BJ (cell line): ENCODE data around the gene IL11RA. TPM values are rescaled to one million over a fixed set of nuclear protein-coding genes. Genes with fewer than 3 reads are reported as not detected.
A peak's percentile ranks its signal among the peaks of the same experiment; 100 is the strongest.

ENCODE experiments used
- CTCF ChIA-PET: fragments of 350-600 bp; formaldehyde crosslinking; extraction: SDS; loops from one replicate; lab custom pipeline; 2021; ENCODE audit warnings: antibody characterized with exemption, inconsistent platforms; lab: Yijun Ruan, JAX
- POLR2A ChIA-PET: fragments of 300-600 bp; sonication (Branson Sonifier 250); formaldehyde crosslinking; extraction: SDS; loops from one replicate; lab custom pipeline; 2021; ENCODE audit warnings: antibody characterized with exemption; lab: Charles Lee
- DNase-seq: peaks from one replicate; pipeline ENCODE4 v3.0.0-alpha.2; 2011; ENCODE audit warnings: low read depth
- H3K27me3 ChIP-seq: 2 replicates; pipeline ENCODE4 v1.6.0; 2011; ENCODE audit warnings: low read length; ENCODE audit not compliant: control insufficient read depth, insufficient read depth
- H3K36me3 ChIP-seq: 2 replicates; pipeline ENCODE4 v1.5.1; 2011; ENCODE audit warnings: low read length; ENCODE audit not compliant: control insufficient read depth, insufficient read depth
- H3K4me3 ChIP-seq: 2 replicates; pipeline ENCODE4 v1.5.1; 2011; ENCODE audit warnings: low read depth, mild to moderate bottlenecking, control low read depth, low read length
- CTCF ChIP-seq: IDR thresholded peaks from 2 replicates; pipeline ENCODE4 v1.5.1; 2011; ENCODE audit warnings: low read depth, mild to moderate bottlenecking, control low read depth, inconsistent platforms, low read length, moderate library complexity; ENCODE audit not compliant: insufficient read depth
- polyA plus RNA-seq: library from polyadenylated mRNA; depleted of rRNA; stranded (reverse); fragments of >200 nt; gene quantifications from 2 replicates; pipeline ENCODE4 v1.2.3, GENCODE V29; 2011

The IL11RA gene
- polyA plus RNA-seq, 1 experiment, result 38.4 TPM

GRCh38 chr9:34652602-34653000 lies 616 bp downstream of the IL11RA start:
- ChIA-PET CTCF (interaction anchor here (1.0 to 4.2 kb wide), 4 partner anchors 9 to 18 kb away, joined by 3 to 42 read pairs (median 8); no protein-coding TSS in a partner anchor), POLR2A (no interaction called here)
- TF ChIP-seq CTCF, result no peak
- H3K36me3 ChIP-seq, result peaks cover 11% of the 10 kb centered on the region
- no peaks in the 10 kb centered on the region for H3K27me3 ChIP-seq
- peak overlapping the region; percentile 47 for H3K4me3 ChIP-seq
- DNase-seq, result no peak

GRCh38 chr9:34653151-34654072 lies 1.4 kb downstream of the IL11RA start:
- H3K27me3 ChIP-seq, result no peaks in the 10 kb centered on the region
- no peak for DNase-seq
- CTCF ChIA-PET, result interaction anchor here (0.6 to 4.2 kb wide), 6 partner anchors 8 to 48 kb away, joined by 3 to 42 read pairs (median 4); partner anchors contain the start of gene DCTN3
- POLR2A ChIA-PET, result interaction anchor here (1.4 kb wide), 1 partner anchor 12 kb away, joined by 6 read pairs; no protein-coding TSS in a partner anchor
- no peak overlapping the region for H3K4me3 ChIP-seq
- H3K36me3 ChIP-seq, result peaks cover 11% of the 10 kb centered on the region
- no peak for TF ChIP-seq CTCF

GRCh38 chr9:34654323-34655051 lies 2.5 kb downstream of the IL11RA start:
- CTCF ChIA-PET, result interaction anchor here (0.7 to 4.2 kb wide), 5 partner anchors 10 to 48 kb away, joined by 3 to 42 read pairs (median 5); no protein-coding TSS in a partner anchor
- no peaks in the 10 kb centered on the region for H3K27me3 ChIP-seq
- DNase-seq, result no peak
- TF ChIP-seq CTCF, result no peak
- no peak overlapping the region for H3K4me3 ChIP-seq
- H3K36me3 ChIP-seq, result peaks cover 2% of the 10 kb centered on the region
- POLR2A ChIA-PET, result interaction anchor here (1.4 kb wide), 1 partner anchor 11 kb away, joined by 6 read pairs; no protein-coding TSS in a partner anchor

- ChIA-PET CTCF (interaction anchor here (1.4 to 4.2 kb wide), 3 partner anchors 9 to 47 kb away, joined by 3 to 42 read pairs (median 5); no protein-coding TSS in a partner anchor), POLR2A (no interaction called here)
- Histone ChIP-seq H3K27me3 (no peaks in the 10 kb centered on the region), H3K36me3 (peaks cover 4% of the 10 kb centered on the region), H3K4me3 (no peak overlapping the region)
- no peak for TF ChIP-seq CTCF
- no peak for DNase-seq
These were observed 3.4 kb downstream of the IL11RA start for GRCh38 chr9:34655394-34655793.

- no peak for TF ChIP-seq CTCF
- ChIA-PET CTCF (interaction anchor here (0.7 to 4.2 kb wide), 4 partner anchors 7 to 66 kb away, joined by 3 to 42 read pairs (median 6); partner anchors contain the start of gene GALT), POLR2A (no interaction called here)
- Histone ChIP-seq H3K27me3 (no peaks in the 10 kb centered on the region), H3K36me3 (peaks cover 4% of the 10 kb centered on the region), H3K4me3 (no peak overlapping the region)
- no peak for DNase-seq
These were observed 5.0 kb downstream of the IL11RA start for GRCh38 chr9:34656992-34657391.
